ENCODE data around the gene DDX47.
"Not testable (repeated sequence)": the region's sequence is repeated elsewhere in the genome, so short reads cannot be mapped to it uniquely, and the experiment has no call there.

Gene DDX47

GRCh38 chr12:12846780-12847179, 33.6 kb downstream of the DDX47 start:
- H3K27me3 Mint-ChIP-seq; H3K4me1 Mint-ChIP-seq; H3K4me3 Mint-ChIP-seq; ATAC-seq (replicated peaks); H3K27ac Mint-ChIP-seq; DNase-seq: not testable (repeated sequence)
- H3K36me3 Mint-ChIP-seq, result peaks cover 18 to 32% of the 10 kb centered on the region in 2 donors
- peaks cover 10 to 12% of the 10 kb centered on the region in 2 donors for H3K9me3 Mint-ChIP-seq

DNA sequence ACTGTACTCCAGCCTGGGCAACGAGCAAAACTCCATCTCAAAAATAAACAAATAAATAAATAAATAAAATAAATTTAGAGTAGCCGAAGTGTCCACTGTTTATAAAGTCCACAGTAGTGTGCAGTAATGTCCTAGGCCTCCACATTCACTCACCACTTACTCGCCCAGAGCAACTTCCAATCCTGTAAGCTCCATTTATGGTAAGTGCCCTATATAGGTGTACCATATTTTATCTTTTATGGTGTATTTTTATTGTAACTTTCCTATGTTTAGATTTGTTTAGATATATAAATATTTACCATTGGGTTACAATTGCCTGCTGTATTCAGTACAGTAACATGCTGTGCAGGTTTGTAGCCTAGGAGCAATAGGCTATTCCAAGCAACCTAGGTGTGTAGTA, 40.3 kb downstream of the DDX47 start:
- peaks cover 11 to 25% of the 10 kb centered on the region in 2 donors for H3K36me3 Mint-ChIP-seq
- no peak overlapping the region for H3K4me3 Mint-ChIP-seq
- ATAC-seq (replicated peaks) (no peak), DNase-seq (no peak)
- H3K9me3 Mint-ChIP-seq, result peaks cover 10 to 12% of the 10 kb centered on the region in 2 donors
- no peaks in the 10 kb centered on the region for H3K27me3 Mint-ChIP-seq
- H3K4me1 Mint-ChIP-seq, result no peaks in the 10 kb centered on the region
- no peak overlapping the region for H3K27ac Mint-ChIP-seq

DNA sequence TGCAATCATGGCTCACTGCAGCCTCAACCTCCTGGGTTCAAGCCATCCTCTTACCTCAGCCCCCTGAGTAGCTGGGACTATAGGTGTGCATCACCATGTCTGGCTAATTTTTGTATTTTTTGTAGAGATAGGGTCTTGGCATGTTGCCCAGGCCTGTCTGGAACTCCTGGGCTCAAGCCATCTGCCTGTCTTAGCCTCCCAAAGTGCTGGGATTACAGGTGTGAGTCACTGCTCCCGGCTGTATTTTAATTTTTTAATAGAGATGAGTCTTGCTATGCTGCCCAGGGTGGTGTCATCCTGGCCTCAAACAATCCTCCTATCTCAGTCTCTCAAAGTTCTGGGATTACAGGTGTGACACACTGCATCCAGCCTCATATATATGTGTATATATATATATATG, 46.5 kb downstream of the DDX47 start:
- ATAC-seq (replicated peaks) (no peak), DNase-seq (no peak)
- Mint-ChIP-seq H3K4me3 (no peak overlapping the region), H3K27ac (no peak overlapping the region), H3K27me3 (no peaks in the 10 kb centered on the region), H3K36me3 (peaks cover 11 to 31% of the 10 kb centered on the region in 2 donors), H3K4me1 (peaks cover 3 to 6% of the 10 kb centered on the region in 2 donors), H3K9me3 (peaks cover 2 to 3% of the 10 kb centered on the region in 2 donors)

- Mint-ChIP-seq H3K4me1 (peaks cover 3 to 6% of the 10 kb centered on the region in 2 donors), H3K27me3 (no peaks in the 10 kb centered on the region), H3K36me3 (peaks cover 12 to 23% of the 10 kb centered on the region in 2 donors), H3K9me3 (peaks cover 2 to 3% of the 10 kb centered on the region in 2 donors), H3K4me3 (no peak overlapping the region), H3K27ac (no peak overlapping the region)
- DNase-seq (no peak), ATAC-seq (replicated peaks) (no peak)
Observed at GRCh38 chr12:12864243-12864642, 51.1 kb downstream of the DDX47 start.

GRCh38 chr12:12868477-12869235, 55.5 kb downstream of the DDX47 start:
- no peak for ATAC-seq (replicated peaks)
- Mint-ChIP-seq H3K27me3 (no peaks in the 10 kb centered on the region), H3K9me3 (peaks cover 0 to 3% of the 10 kb centered on the region in 2 donors), H3K4me3 (no peak overlapping the region), H3K27ac (no peak overlapping the region), H3K36me3 (peaks cover 9 to 10% of the 10 kb centered on the region in 2 donors), H3K4me1 (no peaks in the 10 kb centered on the region)
- no peak for DNase-seq

DNA sequence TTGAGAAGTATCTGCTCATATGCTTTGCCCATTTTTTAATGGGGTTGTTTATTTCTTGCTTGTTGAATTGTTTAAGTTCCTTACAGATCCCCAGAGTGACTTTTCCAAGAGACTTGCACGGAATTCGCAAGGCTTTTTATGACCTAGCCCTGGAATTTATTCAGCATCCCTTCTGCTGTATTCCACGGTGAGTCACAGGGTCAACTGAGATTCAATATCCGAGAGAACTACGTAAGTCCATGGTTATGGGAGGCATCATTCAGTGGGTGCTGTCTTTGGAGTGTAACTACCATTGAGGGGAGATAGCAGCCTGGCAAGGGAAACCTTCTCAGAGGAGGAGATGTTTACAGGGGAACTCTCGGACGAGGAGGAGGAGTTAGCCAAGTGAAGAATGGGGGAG, 57.3 kb downstream of the DDX47 start:
- Mint-ChIP-seq H3K9me3 (no peaks in the 10 kb centered on the region), H3K27me3 (no peaks in the 10 kb centered on the region), H3K36me3 (peaks cover 4 to 6% of the 10 kb centered on the region in 2 donors), H3K4me3 (no peak overlapping the region), H3K4me1 (peaks cover 0 to 5% of the 10 kb centered on the region in 2 donors), H3K27ac (no peak overlapping the region)
- DNase-seq (no peak), ATAC-seq (replicated peaks) (no peak)

- Mint-ChIP-seq H3K36me3 (peaks cover 4% of the 10 kb centered on the region in 2 donors), H3K4me3 (no peak overlapping the region), H3K27ac (no peak overlapping the region), H3K9me3 (no peaks in the 10 kb centered on the region), H3K4me1 (peaks cover 0 to 5% of the 10 kb centered on the region in 2 donors), H3K27me3 (no peaks in the 10 kb centered on the region)
- ATAC-seq (replicated peaks) (no peak), DNase-seq (no peak)
Observed at GRCh38 chr12:12871587-12872138, 58.5 kb downstream of the DDX47 start.

DNA sequence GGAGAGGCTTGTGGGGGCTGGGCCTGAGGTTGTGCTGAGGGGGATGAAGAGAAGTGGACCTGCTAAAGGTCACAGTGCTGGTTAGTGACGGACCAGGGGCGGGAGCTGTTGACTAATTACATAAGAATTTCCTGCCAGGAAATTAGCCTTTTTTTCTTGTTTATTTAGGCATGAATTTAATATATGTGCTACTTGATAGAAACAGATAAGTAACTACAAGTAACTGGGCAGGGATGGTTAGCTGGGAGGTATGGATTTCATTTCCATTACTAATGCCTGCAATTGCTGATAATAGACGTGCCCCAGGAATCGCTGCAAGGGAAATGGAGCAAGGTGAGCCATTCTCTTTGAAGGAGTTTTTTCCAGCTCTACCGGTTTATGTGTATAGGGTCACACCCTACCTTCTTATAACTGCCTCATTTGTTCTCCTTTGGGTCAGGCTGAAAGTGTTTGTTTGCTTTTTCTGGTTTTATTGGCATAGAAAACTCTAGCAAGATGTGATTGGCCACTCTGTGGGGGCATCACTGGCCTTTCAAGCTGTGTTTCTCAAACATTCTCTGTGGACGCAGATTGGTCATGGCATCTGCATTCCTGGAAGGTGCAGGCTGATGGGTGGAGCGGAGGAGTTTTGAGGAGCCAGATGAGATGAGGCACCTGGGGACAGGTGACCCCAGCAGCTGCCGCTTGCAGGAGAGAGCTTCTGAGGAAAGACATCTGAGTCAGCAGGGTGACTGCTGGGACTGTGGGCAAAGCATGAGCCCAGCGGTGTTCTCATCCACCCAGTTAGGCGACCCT, 59.2 kb downstream of the DDX47 start:
- H3K36me3 Mint-ChIP-seq, result peaks cover 4% of the 10 kb centered on the region in 2 donors
- H3K4me1 Mint-ChIP-seq, result peaks cover 0 to 5% of the 10 kb centered on the region in 2 donors
- no peak for ATAC-seq (replicated peaks)
- no peak overlapping the region for H3K4me3 Mint-ChIP-seq
- H3K27me3 Mint-ChIP-seq, result no peaks in the 10 kb centered on the region
- H3K9me3 Mint-ChIP-seq, result no peaks in the 10 kb centered on the region
- no peak overlapping the region for H3K27ac Mint-ChIP-seq
- no peak for DNase-seq

DNA sequence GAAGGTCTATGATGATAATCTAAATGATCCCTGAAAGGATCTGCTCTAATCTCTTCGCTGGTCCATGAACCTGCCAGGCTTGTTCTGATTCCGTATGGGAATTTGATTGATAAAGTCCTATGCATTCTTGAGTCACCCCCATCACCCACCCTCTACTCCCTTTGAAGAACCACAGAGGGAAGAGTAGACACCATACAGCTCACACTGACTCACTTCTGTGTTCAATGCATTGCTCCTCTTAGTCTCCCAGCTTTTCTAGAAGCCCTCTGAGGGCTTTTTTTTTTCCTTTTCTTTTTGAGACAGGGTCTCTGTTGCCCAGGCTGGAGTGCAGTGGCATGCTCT, 59.8 kb downstream of the DDX47 start:
- Mint-ChIP-seq H3K36me3 (peaks cover 4% of the 10 kb centered on the region in 2 donors), H3K27me3 (no peaks in the 10 kb centered on the region), H3K4me1 (peaks cover 0 to 5% of the 10 kb centered on the region in 2 donors), H3K9me3 (no peaks in the 10 kb centered on the region), H3K4me3 (no peak overlapping the region), H3K27ac (no peak overlapping the region)
- ATAC-seq (replicated peaks), result no peak
- no peak for DNase-seq

GRCh38 chr12:12874029-12874428, 60.9 kb downstream of the DDX47 start:
- H3K27me3 Mint-ChIP-seq, result no peaks in the 10 kb centered on the region
- no peaks in the 10 kb centered on the region for H3K9me3 Mint-ChIP-seq
- no peak overlapping the region for H3K4me3 Mint-ChIP-seq
- peaks cover 0 to 5% of the 10 kb centered on the region in 2 donors for H3K4me1 Mint-ChIP-seq
- DNase-seq, result no peak
- H3K36me3 Mint-ChIP-seq, result peaks cover 4% of the 10 kb centered on the region in 2 donors
- no peak for ATAC-seq (replicated peaks)
- no peak overlapping the region for H3K27ac Mint-ChIP-seq

GRCh38 chr12:12875301-12875700, 62.2 kb downstream of the DDX47 start:
- H3K4me3 Mint-ChIP-seq; H3K9me3 Mint-ChIP-seq; H3K27ac Mint-ChIP-seq; ATAC-seq (replicated peaks); H3K27me3 Mint-ChIP-seq; H3K36me3 Mint-ChIP-seq; H3K4me1 Mint-ChIP-seq; DNase-seq: not testable (repeated sequence)

GRCh38 chr12:12877153-12877768, 64.1 kb downstream of the DDX47 start:
- no peak for ATAC-seq (replicated peaks)
- no peaks in the 10 kb centered on the region for H3K36me3 Mint-ChIP-seq

GRCh38 chr12:12877781-12878455, 64.8 kb downstream of the DDX47 start:
- H3K9me3 Mint-ChIP-seq, result no peaks in the 10 kb centered on the region
- H3K27ac Mint-ChIP-seq, result no peak overlapping the region
- H3K4me3 Mint-ChIP-seq, result no peak overlapping the region
- peaks cover 0 to 5% of the 10 kb centered on the region in 2 donors for H3K4me1 Mint-ChIP-seq
- DNase-seq (no peak), ATAC-seq (replicated peaks) (no peak)
- H3K36me3 Mint-ChIP-seq, result no peaks in the 10 kb centered on the region
- peaks cover 0 to 5% of the 10 kb centered on the region in 2 donors for H3K27me3 Mint-ChIP-seq

More at GRCh38 chr12:12877153-12877768, 64.1 kb downstream of the DDX47 start:
- Mint-ChIP-seq H3K27ac (no peak overlapping the region), H3K4me1 (peaks cover 0 to 5% of the 10 kb centered on the region in 2 donors), H3K27me3 (peaks cover 0 to 5% of the 10 kb centered on the region in 2 donors), H3K9me3 (no peaks in the 10 kb centered on the region), H3K4me3 (no peak overlapping the region)
- no peak for DNase-seq
